H1 (cell line): ENCODE measurements around the gene APOA4. TPM values are rescaled to one million over a fixed set of nuclear protein-coding genes. Genes with fewer than 3 reads are reported as not detected.

Experiments
- CTCF ChIA-PET: fragments of 300-600 bp; sonication (Branson Sonifier 250); formaldehyde crosslinking; loops from one replicate; lab custom pipeline; 2021; ENCODE audit not compliant: partially characterized antibody; lab: Charles Lee
- POLR2A ChIA-PET: fragments of 300-600 bp; sonication (Branson Sonifier 250); formaldehyde crosslinking; loops from one replicate; lab custom pipeline; 2021; ENCODE audit warnings: inconsistent platforms; ENCODE audit not compliant: partially characterized antibody; lab: Charles Lee
- DNase-seq, 2 experiments: peaks; one replicate each; pipeline versions ENCODE4 v3.0.0 to v3.0.0-alpha.2; 2010 to 2022; ENCODE audit warnings: low spot score in 2 of 2, low read depth in 1 of 2, mixed read lengths in 1 of 2
- FAIRE-seq: peaks from 2 replicates; lab custom pipeline; 2011; peaks lifted over from hg19 to GRCh38; lab: Jason Lieb, UNC
- H2AFZ ChIP-seq: 2 replicates; pipeline ENCODE4 v1.8.1; 2012; ENCODE audit warnings: low read length, inconsistent platforms
- H2AK5ac ChIP-seq: 2 replicates; pipeline ENCODE4 v1.6.1; 2013; ENCODE audit warnings: low read depth, low read length
- H2BK120ac ChIP-seq: replicated peaks from 2 replicates; pipeline ENCODE3; 2013; ENCODE audit warnings: low read depth, low read length, inconsistent platforms
- H2BK12ac ChIP-seq: 2 replicates; pipeline ENCODE4 v1.6.1; 2013; ENCODE audit warnings: low read depth, low read length
- H2BK15ac ChIP-seq: 2 replicates; pipeline ENCODE4 v1.6.1; 2013; ENCODE audit warnings: low read length
- H2BK20ac ChIP-seq: 2 replicates; pipeline ENCODE4 v1.6.1; 2013; ENCODE audit warnings: low read length
- H2BK5ac ChIP-seq: 2 replicates; pipeline ENCODE4 v1.6.1; 2013; ENCODE audit warnings: low read depth, low read length
- H3K14ac ChIP-seq: 2 replicates; pipeline ENCODE4 v1.6.1; 2013; ENCODE audit warnings: inconsistent platforms; ENCODE audit not compliant: insufficient read length
- H3K18ac ChIP-seq: 2 replicates; pipeline ENCODE4 v1.6.1; 2013; ENCODE audit warnings: low read length; ENCODE audit errors: extremely low read depth
- H3K23ac ChIP-seq: 2 replicates; pipeline ENCODE4 v1.6.1; 2013; ENCODE audit warnings: inconsistent platforms; ENCODE audit not compliant: insufficient read length
- H3K23me2 ChIP-seq: 2 replicates; pipeline ENCODE4 v1.6.1; 2013; ENCODE audit warnings: low read depth, low read length
- H3K27ac ChIP-seq: 2 replicates; pipeline ENCODE4 v1.6.1; 2011; ENCODE audit warnings: low read depth, low read length, inconsistent platforms
- H3K27me3 ChIP-seq, 4 experiments: replicated peaks in 1 of 4; 1 replicate in 1 of 4; 2 replicates in 3 of 4; pipeline versions ENCODE4 v1.6.1 to v1.8.1; 2011 to 2013; ENCODE audit warnings: low read length in 3 of 4, mild to moderate bottlenecking in 3 of 4, inconsistent platforms in 2 of 4, mixed read lengths in 2 of 4, moderate library complexity in 1 of 4; ENCODE audit not compliant: control insufficient read depth in 3 of 4, insufficient read depth in 3 of 4; ENCODE audit errors: extremely low read depth in 1 of 4
- H3K36me3 ChIP-seq, 4 experiments: 2 replicates each; pipeline versions ENCODE4 v1.6.1 to v1.8.1; 2011 to 2013; ENCODE audit warnings: mild to moderate bottlenecking in 4 of 4, low read length in 3 of 4, moderate library complexity in 2 of 4, control low read depth in 1 of 4, inconsistent platforms in 1 of 4; ENCODE audit not compliant: insufficient read depth in 4 of 4, control insufficient read depth in 2 of 4
- H3K4ac ChIP-seq: replicated peaks from 2 replicates; pipeline ENCODE3; 2013; ENCODE audit warnings: low read length, low read depth, mixed read lengths, inconsistent platforms; ENCODE audit not compliant: insufficient read length
- H3K4me1 ChIP-seq, 4 experiments: replicated peaks in 1 of 4; 1 replicate in 1 of 4; 2 replicates in 3 of 4; pipeline versions ENCODE4 v1.6.1 to v1.8.1; 2011 to 2013; ENCODE audit warnings: low read length in 3 of 4, inconsistent platforms in 2 of 4, mixed read lengths in 1 of 4; ENCODE audit not compliant: insufficient read depth in 4 of 4, control insufficient read depth in 3 of 4
- H3K4me2 ChIP-seq, 2 experiments: 2 replicates each; pipeline versions ENCODE4 v1.6.1 to v1.8.1; 2011 to 2013; ENCODE audit warnings: low read depth in 2 of 2, low read length in 2 of 2, control low read depth in 1 of 2, inconsistent platforms in 1 of 2, mild to moderate bottlenecking in 1 of 2; ENCODE audit not compliant: insufficient read depth in 1 of 2
- H3K4me3 ChIP-seq, 4 experiments: fragments of 200-600, 300-600 bp in 1 of 4; sonication (generic), shearing (Covaris generic), sonication (Bioruptor Twin) in 1 of 4; 2 replicates each; pipeline versions ENCODE4 v1.5.1 to v1.8.1; 2011 to 2016; ENCODE audit warnings: low read length in 4 of 4, low read depth in 3 of 4, control low read depth in 2 of 4, inconsistent platforms in 2 of 4, mild to moderate bottlenecking in 2 of 4, mixed read lengths in 1 of 4, moderate library complexity in 1 of 4; ENCODE audit not compliant: insufficient read depth in 2 of 4; ENCODE audit errors: extremely low read depth in 1 of 4
- H3K56ac ChIP-seq: replicated peaks from 2 replicates; pipeline ENCODE3; 2013; ENCODE audit warnings: low read depth, mild to moderate bottlenecking, mixed read lengths, low read length, inconsistent platforms; ENCODE audit not compliant: insufficient read length
- H3K79me1 ChIP-seq: 2 replicates; pipeline ENCODE4 v1.6.1; 2013; ENCODE audit warnings: low read depth, low read length, control low read depth
- H3K79me2 ChIP-seq, 2 experiments: 2 replicates each; pipeline versions ENCODE4 v1.6.1 to v1.8.1; 2012 to 2013; ENCODE audit warnings: low read length in 2 of 2, mild to moderate bottlenecking in 2 of 2, inconsistent platforms in 1 of 2; ENCODE audit not compliant: insufficient read depth in 2 of 2, control insufficient read depth in 1 of 2
- H3K9ac ChIP-seq, 4 experiments: replicated peaks in 1 of 4; 1 replicate in 1 of 4; 2 replicates in 3 of 4; pipeline versions ENCODE4 v1.6.1 to v1.8.1; 2011 to 2013; ENCODE audit warnings: low read depth in 3 of 4, low read length in 3 of 4, control low read depth in 2 of 4, mild to moderate bottlenecking in 2 of 4, moderate library complexity in 2 of 4, inconsistent platforms in 1 of 4; ENCODE audit errors: extremely low read depth in 1 of 4
- H3K9me3 ChIP-seq, 2 experiments: 2 replicates each; pipeline versions ENCODE4 v1.6.1 to v1.8.1; 2012 to 2013; ENCODE audit warnings: mild to moderate bottlenecking in 2 of 2, moderate library complexity in 2 of 2, control low read depth in 1 of 2, inconsistent platforms in 1 of 2, low read depth in 1 of 2, low read length in 1 of 2, mixed read lengths in 1 of 2; ENCODE audit not compliant: insufficient read depth in 2 of 2
- H4K20me1 ChIP-seq, 2 experiments: replicated peaks in 1 of 2; 2 replicates each; pipeline versions ENCODE3 to v1.8.1; 2011 to 2013; ENCODE audit warnings: inconsistent platforms in 2 of 2, low read length in 2 of 2, mild to moderate bottlenecking in 1 of 2; ENCODE audit not compliant: insufficient read depth in 2 of 2, control insufficient read depth in 1 of 2
- H4K5ac ChIP-seq: 2 replicates; pipeline ENCODE4 v1.6.1; 2013; ENCODE audit warnings: low read length, low read depth, mixed read lengths, inconsistent platforms; ENCODE audit not compliant: insufficient read length
- H4K8ac ChIP-seq: 2 replicates; pipeline ENCODE4 v1.8.0; 2013; ENCODE audit warnings: mild to moderate bottlenecking, moderate library complexity, low read length, inconsistent platforms; ENCODE audit not compliant: insufficient read depth; ENCODE audit errors: extremely low read depth
- H4K91ac ChIP-seq: replicated peaks from 2 replicates; pipeline ENCODE3; 2013; ENCODE audit warnings: low read length, mixed read lengths, inconsistent platforms; ENCODE audit not compliant: insufficient read length
- BRCA1 ChIP-seq: IDR thresholded peaks from 2 replicates; pipeline ENCODE4 v1.6.1; 2012; ENCODE audit warnings: low read depth, low read length, improper control_type of control experiment
- CBX5 ChIP-seq: fragments of 300-800, 300-1000 bp; sonication (generic); IDR thresholded peaks from 2 replicates; pipeline ENCODE4 v1.7.1; 2016; ENCODE audit warnings: antibody characterized with exemption, low read length, low read depth
- CTBP2 ChIP-seq: IDR thresholded peaks from 2 replicates; pipeline ENCODE4 v1.7.0; 2011; ENCODE audit warnings: borderline replicate concordance, mild to moderate bottlenecking, moderate library complexity, mixed read lengths, low read length; ENCODE audit not compliant: insufficient read depth, insufficient read length
- E2F6 ChIP-seq: IDR thresholded peaks from 2 replicates; pipeline ENCODE4 v1.6.1; 2012; ENCODE audit warnings: inconsistent platforms
- GTF2F1 ChIP-seq: IDR thresholded peaks from 2 replicates; pipeline ENCODE4 v1.6.1; 2012; ENCODE audit warnings: low read depth, low read length, improper control_type of control experiment, borderline replicate concordance
- HDAC2 ChIP-seq, 2 experiments: fragments of 300-600 bp in 1 of 2; sonication (generic) in 1 of 2; IDR thresholded peaks; 2 replicates each; pipeline ENCODE4 v1.6.1; 2011 to 2012; ENCODE audit warnings: low read depth in 2 of 2, low read length in 2 of 2, mild to moderate bottlenecking in 2 of 2, moderate library complexity in 2 of 2, borderline replicate concordance in 1 of 2, inconsistent platforms in 1 of 2
- JUND ChIP-seq: IDR thresholded peaks from 2 replicates; pipeline ENCODE4 v1.6.1; 2011; ENCODE audit warnings: mild to moderate bottlenecking, improper control_type of control experiment, low read length
- NRF1 ChIP-seq: IDR thresholded peaks from 2 replicates; pipeline ENCODE4 v1.6.1; 2011; ENCODE audit warnings: mild to moderate bottlenecking, low read depth, low read length, improper control_type of control experiment
- RAD21 ChIP-seq, 2 experiments: IDR thresholded peaks in 1 of 2; conservative IDR thresholded peaks in 1 of 2; 2 replicates each; pipeline ENCODE4 v1.6.1; 2011; ENCODE audit warnings: low read depth in 2 of 2, low read length in 2 of 2, improper control_type of control experiment in 1 of 2, inconsistent platforms in 1 of 2, mild to moderate bottlenecking in 1 of 2, moderate library complexity in 1 of 2
- RXRA ChIP-seq: IDR thresholded peaks from 2 replicates; pipeline ENCODE4 v1.6.1; 2011; ENCODE audit warnings: low read depth, mild to moderate bottlenecking, low read length, moderate library complexity; ENCODE audit not compliant: insufficient read depth
- TAF7 ChIP-seq: optimal IDR thresholded peaks from 2 replicates; pipeline ENCODE3; 2011; ENCODE audit warnings: low read depth, mild to moderate bottlenecking, inconsistent platforms, low read length, moderate library complexity, borderline replicate concordance
- TBP ChIP-seq: IDR thresholded peaks from 2 replicates; pipeline ENCODE4 v1.6.1; 2011; ENCODE audit warnings: low read depth, low read length, improper control_type of control experiment
- ZNF274 ChIP-seq: IDR thresholded peaks from 2 replicates; pipeline ENCODE4 v1.7.0; 2012; ENCODE audit warnings: low read length, borderline replicate concordance; ENCODE audit errors: extremely low read depth
- WGBS, 2 experiments: shearing (Covaris generic) in 1 of 2; methylation state at CpG; one replicate each; pipeline versions ENCODE4 v1.1.6 to v1.1.7; 2013 to 2015; ENCODE audit warnings: low lambda C conversion rate in 2 of 2, mixed read lengths in 2 of 2, inconsistent platforms in 1 of 2, low coverage in 1 of 2, missing lambda C conversion rate in 1 of 2; ENCODE audit not compliant: insufficient replicate concordance in 2 of 2, insufficient coverage in 1 of 2, insufficient read length in 1 of 2; ENCODE audit errors: extremely low coverage in 1 of 2, missing lambda C conversion rate in 1 of 2; 5-methylcytosine and 5-hydroxymethylcytosine counted together
- polyA plus RNA-seq, 7 experiments: library from polyadenylated mRNA; depleted of rRNA in 3 of 7; stranded (reverse) in 5 of 7; unstranded in 2 of 7; fragments of >200 nt in 5 of 7; fragments of 200-250 nt in 2 of 7; gene quantifications; 1 replicate in 5 of 7; 2 replicates in 1 of 7; 4 replicates in 1 of 7; pipeline versions ENCODE4 v1.2.1 to v1.2.3, GENCODE V29; 2011 to 2013; ENCODE audit warnings: missing spikeins in 2 of 7, mixed read lengths in 2 of 7
- total RNA-seq: library from RNA; stranded (reverse); fragmentation: NEBNext Ultra II Directional; extraction: Animal tissue kit (Norgen Biotek cat#: 25700); gene quantifications from 2 replicates; pipeline ENCODE4 v1.2.1, GENCODE V29; 2021

APOA4 gene
- total and polyA plus RNA-seq, 2 of the 8 experiments (the other 6 are each of a cell fraction or from before 2014, with no cell fraction given): not detected

GRCh38 chr11:116868066-116868465 lies 45.0 kb upstream of the APOA4 start:
- H3K14ac ChIP-seq: no peak overlapping the region
- H3K27ac ChIP-seq: no peak overlapping the region
- H2AFZ ChIP-seq: no peak overlapping the region
- H2AK5ac ChIP-seq: no peak overlapping the region
- H3K79me1 ChIP-seq: no peaks in the 10 kb centered on the region
- no peak overlapping the region for H4K5ac ChIP-seq
- H2BK12ac ChIP-seq: no peak overlapping the region
- POLR2A ChIA-PET: interaction anchor here (0.6 kb wide), 1 partner anchor 121 kb away, joined by 3 read pairs; no protein-coding TSS in a partner anchor
- 95% methylated on average over 3 of the region's 3 CpGs; no CpG with 5 or more reads in 1 of the 2 experiments for WGBS, 2 experiments
- H3K23ac ChIP-seq: no peak overlapping the region
- H3K9me3 ChIP-seq: no peaks in the 10 kb centered on the region
- no peak for TF ChIP-seq HDAC2 (IDR thresholded peaks at IDR 0.05; ENCODE audit: borderline replicate concordance in 1 of 2, low read depth in 2 of 2, low read length in 2 of 2)
- TF ChIP-seq RXRA: no peak
- no peak for TF ChIP-seq BRCA1
- no peak for TF ChIP-seq ZNF274
- TF ChIP-seq TBP: no peak
- no peak for TF ChIP-seq RAD21 (IDR thresholded peaks at IDR 0.05 in 1 of 2, conservative IDR thresholded peaks at IDR 0.05 in 1 of 2; ENCODE audit: low read depth in 2 of 2, low read length in 2 of 2)
- TF ChIP-seq TAF7: no peak
- TF ChIP-seq CTBP2: no peak
- TF ChIP-seq NRF1: no peak
- TF ChIP-seq GTF2F1: no peak
- TF ChIP-seq CBX5: no peak
- no peak for TF ChIP-seq E2F6
- TF ChIP-seq JUND: no peak
- no peak for FAIRE-seq
- H3K36me3 ChIP-seq: peaks cover 0 to 51% (median 35%) of the 10 kb centered on the region in 4 experiments; a peak in 7 of 8 replicates
- H3K4me3 ChIP-seq: no peak overlapping the region
- no peak overlapping the region for H2BK15ac ChIP-seq
- CTCF ChIA-PET: interaction anchor here (0.6 to 6.2 kb wide), 4 partner anchors 11 to 238 kb away, joined by 3 to 37 read pairs (median 4); no protein-coding TSS in a partner anchor
- no peak overlapping the region for H2BK20ac ChIP-seq
- no peak overlapping the region for H4K8ac ChIP-seq
- no peaks in the 10 kb centered on the region for H3K23me2 ChIP-seq
- H3K9ac ChIP-seq: no peak overlapping the region
- no peak overlapping the region for H3K4me2 ChIP-seq
- H2BK120ac ChIP-seq: no peak overlapping the region
- no peaks in the 10 kb centered on the region for H3K4me1 ChIP-seq
- no peak overlapping the region for H3K56ac ChIP-seq
- H4K91ac ChIP-seq: no peak overlapping the region
- no peak overlapping the region for H3K4ac ChIP-seq
- no peaks in the 10 kb centered on the region for H3K79me2 ChIP-seq
- H2BK5ac ChIP-seq: no peak overlapping the region
- no peaks in the 10 kb centered on the region for H3K27me3 ChIP-seq
- H3K18ac ChIP-seq: no peak overlapping the region
- no peak for DNase-seq
- no peaks in the 10 kb centered on the region for H4K20me1 ChIP-seq
